GM12878 (cell line): ENCODE measurements around the gene LTK. TPM values are rescaled to one million over a fixed set of nuclear protein-coding genes. Genes with fewer than 3 reads are reported as not detected.

Source experiments
- ATAC-seq: fragments of 200-7000 bp; cut with Tn5 transposase; 3 replicates; pipeline ENCODE4 v1.9.1; 2020; ENCODE audit warnings: mild to moderate bottlenecking, moderate library complexity
- BruUV-seq: library from RNA; stranded (reverse); fragments of 400-500 nt; replicated peaks from 2 replicates; lab custom pipeline; 2021; lab: Mats Ljungman, UMichigan
- CTCF ChIA-PET: fragments of 300-600 bp; sonication (Branson Sonifier 250); formaldehyde crosslinking; extraction: SDS; loops from one replicate; lab custom pipeline; 2021; ENCODE audit warnings: inconsistent platforms; lab: Yijun Ruan, JAX
- POLR2A ChIA-PET: fragments of 350-600 bp; formaldehyde crosslinking; extraction: SDS; loops from one replicate; lab custom pipeline; 2021; ENCODE audit warnings: inconsistent platforms; lab: Charles Lee
- RAD21 ChIA-PET: fragments of 300-600 bp; sonication (Branson Sonifier 250); formaldehyde crosslinking; loops from one replicate; lab custom pipeline; 2023; ENCODE audit warnings: antibody characterized with exemption; ENCODE audit not compliant: unreplicated experiment; lab: Charles Lee
- SMC1A ChIA-PET: fragments of 300-600 bp; sonication (Branson Sonifier 250); formaldehyde crosslinking; loops from one replicate; lab custom pipeline; 2023; ENCODE audit not compliant: unreplicated experiment, uncharacterized antibody; lab: Charles Lee
- DNase-seq: peaks from one replicate; pipeline ENCODE4 v3.0.0-alpha.2; 2011; ENCODE audit warnings: low read depth, low spot score
- FAIRE-seq: peaks from 3 replicates; lab custom pipeline; 2011; peaks lifted over from hg19 to GRCh38; lab: Jason Lieb, UNC
- H2AFZ ChIP-seq: 2 replicates; pipeline ENCODE4 v1.6.0; 2011; ENCODE audit warnings: low read depth, low read length, control low read depth; ENCODE audit not compliant: control insufficient read depth
- H3K27ac ChIP-seq: 2 replicates; pipeline ENCODE4 v1.5.1; 2011; ENCODE audit warnings: control low read depth; ENCODE audit not compliant: control insufficient read depth, insufficient read depth
- H3K27me3 ChIP-seq, 2 experiments: replicated peaks in 1 of 2; 2 replicates each; pipeline versions ENCODE4 v1.6.0 to v1.6.1; 2011; ENCODE audit warnings: low read length in 1 of 2; ENCODE audit not compliant: control insufficient read depth in 2 of 2, insufficient read depth in 2 of 2
- H3K36me3 ChIP-seq, 2 experiments: 2 replicates each; pipeline ENCODE4 v1.5.1; 2011; ENCODE audit warnings: low read length in 1 of 2; ENCODE audit not compliant: control insufficient read depth in 2 of 2, insufficient read depth in 2 of 2
- H3K4me1 ChIP-seq: 2 replicates; pipeline ENCODE4 v1.6.1; 2011; ENCODE audit warnings: mild to moderate bottlenecking, low read length, moderate library complexity, mixed read lengths; ENCODE audit not compliant: control insufficient read depth, insufficient read depth
- H3K4me2 ChIP-seq: 2 replicates; pipeline ENCODE4 v1.6.0; 2011; ENCODE audit warnings: control low read depth; ENCODE audit not compliant: control insufficient read depth, insufficient read depth
- H3K4me3 ChIP-seq: fragments of 200-600 bp; sonication (generic); 2 replicates; pipeline ENCODE4 v1.5.1; 2016
- H3K79me2 ChIP-seq: 2 replicates; pipeline ENCODE4 v1.6.0; 2011; ENCODE audit warnings: low read length; ENCODE audit not compliant: control insufficient read depth, insufficient read depth
- H3K9ac ChIP-seq: 2 replicates; pipeline ENCODE4 v1.8.0; 2011; ENCODE audit warnings: low read length, control low read depth, mixed read lengths; ENCODE audit not compliant: control insufficient read depth, insufficient read depth
- H3K9me3 ChIP-seq: replicated peaks from 3 replicates; pipeline ENCODE4 v1.5.1; 2011; ENCODE audit warnings: mild to moderate bottlenecking, low read length; ENCODE audit not compliant: control insufficient read depth, insufficient read depth
- H4K20me1 ChIP-seq: 2 replicates; pipeline ENCODE4 v1.6.0; 2011; ENCODE audit not compliant: control insufficient read depth, insufficient read depth
- CBFB ChIP-seq: IDR thresholded peaks from 2 replicates; pipeline ENCODE4 v1.6.1; 2016; ENCODE audit warnings: antibody characterized with exemption, low read depth
- CEBPB ChIP-seq, 2 experiments: fragments of 150-350 bp in 1 of 2; IDR thresholded peaks; 2 replicates each; pipeline ENCODE4 v1.6.1; 2012 to 2014; ENCODE audit warnings: low read depth in 2 of 2, low read length in 2 of 2, borderline replicate concordance in 1 of 2, inconsistent platforms in 1 of 2
- CREB1 ChIP-seq: IDR thresholded peaks from 2 replicates; pipeline ENCODE4 v1.6.1; 2012; ENCODE audit warnings: low read depth, mild to moderate bottlenecking, inconsistent platforms
- ELK1 ChIP-seq: IDR thresholded peaks from 2 replicates; pipeline ENCODE4 v1.6.1; 2012; ENCODE audit warnings: low read depth, low read length, improper control_type of control experiment
- ETV6 ChIP-seq, 2 experiments: fragments of 450-650 bp in 1 of 2; IDR thresholded peaks in 1 of 2; conservative IDR thresholded peaks in 1 of 2; 2 replicates each; pipeline ENCODE4 v1.6.1; 2014; ENCODE audit warnings: antibody characterized with exemption in 1 of 2, borderline replicate concordance in 1 of 2, low read depth in 1 of 2, mild to moderate bottlenecking in 1 of 2, moderate library complexity in 1 of 2
- HSF1 ChIP-seq: fragments of 150-350 bp; IDR thresholded peaks from 2 replicates; pipeline ENCODE4 v1.6.1; 2014; ENCODE audit warnings: mild to moderate bottlenecking, low read depth, low read length
- JUNB ChIP-seq: IDR thresholded peaks from 2 replicates; pipeline ENCODE4 v1.6.1; 2016; ENCODE audit warnings: antibody characterized with exemption, mild to moderate bottlenecking
- MYB ChIP-seq: fragments of 150-350 bp; IDR thresholded peaks from 2 replicates; pipeline ENCODE4 v1.6.1; 2014; ENCODE audit warnings: mild to moderate bottlenecking, low read depth, low read length, borderline replicate concordance
- NFIC ChIP-seq: IDR thresholded peaks from 2 replicates; pipeline ENCODE4 v1.6.1; 2012; ENCODE audit warnings: low read depth, mild to moderate bottlenecking, inconsistent platforms, low read length, moderate library complexity
- NR2F1 ChIP-seq: fragments of 450-650 bp; conservative IDR thresholded peaks from 2 replicates; pipeline ENCODE4 v1.6.1; 2017; ENCODE audit warnings: mild to moderate bottlenecking
- PAX5 ChIP-seq: IDR thresholded peaks from 2 replicates; pipeline ENCODE4 v1.6.1; 2011; ENCODE audit warnings: low read depth, low read length, borderline replicate concordance
- RAD51 ChIP-seq: fragments of 450-650 bp; IDR thresholded peaks from 2 replicates; pipeline ENCODE4 v1.6.1; 2016; ENCODE audit warnings: moderate library complexity, mild to moderate bottlenecking, inconsistent platforms
- REST ChIP-seq: IDR thresholded peaks from 2 replicates; pipeline ENCODE4 v1.6.1; 2012; ENCODE audit warnings: mild to moderate bottlenecking, low read depth, low read length
- SREBF1 ChIP-seq: IDR thresholded peaks from 2 replicates; pipeline ENCODE4 v1.6.1; 2012; ENCODE audit warnings: mild to moderate bottlenecking, low read length
- TAF1 ChIP-seq: IDR thresholded peaks from 2 replicates; pipeline ENCODE4 v1.6.1; 2011; ENCODE audit warnings: mild to moderate bottlenecking, low read depth, low read length, borderline replicate concordance
- TARDBP ChIP-seq: IDR thresholded peaks from 2 replicates; pipeline ENCODE4 v1.6.1; 2016; ENCODE audit warnings: borderline replicate concordance
- USF1 ChIP-seq: IDR thresholded peaks from 2 replicates; pipeline ENCODE4 v1.6.1; 2011; ENCODE audit warnings: borderline replicate concordance, low read depth, mild to moderate bottlenecking, moderate library complexity, mixed read lengths, low read length; ENCODE audit not compliant: insufficient read depth; ENCODE audit errors: extremely low read length
- WGBS: methylation state at CpG from one replicate; pipeline ENCODE4 v1.1.6; 2016; ENCODE audit warnings: low lambda C conversion rate; ENCODE audit not compliant: insufficient replicate concordance, insufficient coverage; ENCODE audit errors: missing lambda C conversion rate; 5-methylcytosine and 5-hydroxymethylcytosine counted together
- in situ Hi-C: fragments of 300-500 bp; cut with MboI; formaldehyde crosslinking; loops from 9 replicates; pipeline ENCODE4 v1.14.3; 2018; ENCODE audit warnings: mixed read lengths
- intact Hi-C: fragments of 100-400 bp; cut with micrococcal nuclease; formaldehyde crosslinking; loops from one replicate; pipeline ENCODE4 v1.14.2; 2022; ENCODE audit not compliant: unreplicated experiment
- polyA plus RNA-seq, 11 experiments: library from polyadenylated mRNA; depleted of rRNA in 4 of 11; unstranded in 6 of 11; stranded (reverse) in 5 of 11; fragments of >200 nt; fragmentation: Nextera tagmentation in 4 of 11; fragmentation: Illumina TruSeq in 1 of 11; extraction: Ambion mirVana in 4 of 11; extraction: Trizol in 1 of 11; gene quantifications; 1 replicate in 1 of 11; 2 replicates in 10 of 11; pipeline versions ENCODE4 v1.2.1 to v1.2.3, GENCODE V29; 2011 to 2016; ENCODE audit warnings: inconsistent platforms in 2 of 11, missing spikeins in 2 of 11, low read depth in 1 of 11
- total RNA-seq, 4 experiments: library from RNA; depleted of rRNA in 3 of 4; stranded (reverse); fragments of >200 nt in 3 of 4; fragmentation: Illumina TruSeq in 1 of 4; extraction: Trizol in 1 of 4; gene quantifications; 2 replicates each; pipeline versions ENCODE4 v1.2.1 to v1.2.3, GENCODE V29; 2013 to 2021

LTK gene
- total and polyA plus RNA-seq, 10 of the 15 experiments (the other 5 are each of a cell fraction or from before 2014, with no cell fraction given): 0.07 to 0.80 (median 0.20) TPM; not detected in 1

- TF ChIP-seq REST (no peak), JUNB (peak; percentile 94), NR2F1 (no peak), SREBF1 (no peak), ETV6 (conservative IDR thresholded peaks at IDR 0.05 in 1 of 2, IDR thresholded peaks at IDR 0.05 in 1 of 2; ENCODE audit: borderline replicate concordance in 1 of 2, low read depth in 1 of 2) (peak in 1 of 2 experiments; percentile 77; a peak in 2 of 4 replicates)
These were observed 23.3 kb downstream of the LTK start (continued) for GRCh38 chr15:41490355-41490754.

- Histone ChIP-seq H3K9ac (no peak overlapping the region), H3K27ac (no peak overlapping the region), H3K79me2 (no peaks in the 10 kb centered on the region), H3K4me2 (no peak overlapping the region), H3K4me1 (peaks cover 26% of the 10 kb centered on the region), H3K36me3 (no peaks in the 10 kb centered on the region), H3K9me3 (no peaks in the 10 kb centered on the region), H2AFZ (no peak overlapping the region), H4K20me1 (no peaks in the 10 kb centered on the region), H3K4me3 (no peak overlapping the region), H3K27me3 (peaks cover 2 to 4% of the 10 kb centered on the region in 2 experiments; a peak in 3 of 4 replicates)
- peak; percentile 61 for FAIRE-seq
- 100% methylated on average over 2 of the region's 2 CpGs for WGBS
- in situ Hi-C loops: no loop called here
- SMC1A ChIA-PET: no interaction called here
- no peak for ATAC-seq
- RAD21 ChIA-PET: no interaction called here
- no TSS peak for BruUV-seq
- CTCF ChIA-PET: no interaction called here
- POLR2A ChIA-PET: no interaction called here
- no peak for TF ChIP-seq NR2F1
- TF ChIP-seq MYB: no peak
- TF ChIP-seq NFIC: no peak
- no peak for TF ChIP-seq USF1
- no peak for TF ChIP-seq TAF1
- TF ChIP-seq CREB1: no peak
- TF ChIP-seq HSF1: no peak
- TF ChIP-seq PAX5: no peak
- no peak for TF ChIP-seq CEBPB (IDR thresholded peaks at IDR 0.05; ENCODE audit: borderline replicate concordance in 1 of 2, low read depth in 2 of 2, low read length in 2 of 2)
- no peak for TF ChIP-seq TARDBP
- TF ChIP-seq RAD51: no peak
- no peak for TF ChIP-seq ELK1
- TF ChIP-seq CBFB: no peak
- DNase-seq: no peak
- intact Hi-C loops: no loop called here
These were observed 24.0 kb downstream of the LTK start for GRCh38 chr15:41489641-41490040.
